ENCODE measurements around the gene DQX1.

The DQX1 gene

GRCh38 chr2:74515271-74515980 lies 10.6 kb downstream of the DQX1 start:
- no peaks in the 10 kb centered on the region for H3K36me3 Mint-ChIP-seq (ENCODE audit: low read depth)
- intact Hi-C loops (cut with micrococcal nuclease): no loop called here
- peaks cover 95% of the 10 kb centered on the region for H3K27me3 Mint-ChIP-seq
- peak overlapping the region; percentile 72 for H3K4me3 Mint-ChIP-seq
- no peaks in the 10 kb centered on the region for H3K9me3 Mint-ChIP-seq
- H3K27ac Mint-ChIP-seq: no peak overlapping the region
- peaks cover 33% of the 10 kb centered on the region for H3K4me1 Mint-ChIP-seq (ENCODE audit: low read depth)

GRCh38 chr2:74514368-74515270 lies 11.4 kb downstream of the DQX1 start, which contains the start of gene TLX2:
TLX2 (plus strand) TSS chr2:74514450; CDS start chr2:74514807, 357 bp downstream.
- H3K9me3 Mint-ChIP-seq: no peaks in the 10 kb centered on the region
- no peaks in the 10 kb centered on the region for H3K36me3 Mint-ChIP-seq (ENCODE audit: low read depth)
- H3K4me3 Mint-ChIP-seq: peak within 1 kb of the TSS; percentile 72
- no peak within 1 kb of the TSS for H3K27ac Mint-ChIP-seq
- H3K27me3 Mint-ChIP-seq: peaks cover 95% of the 10 kb centered on the region
- intact Hi-C loops (cut with micrococcal nuclease): no loop called here
- H3K4me1 Mint-ChIP-seq (ENCODE audit: low read depth): peaks cover 33% of the 10 kb centered on the region

DNA sequence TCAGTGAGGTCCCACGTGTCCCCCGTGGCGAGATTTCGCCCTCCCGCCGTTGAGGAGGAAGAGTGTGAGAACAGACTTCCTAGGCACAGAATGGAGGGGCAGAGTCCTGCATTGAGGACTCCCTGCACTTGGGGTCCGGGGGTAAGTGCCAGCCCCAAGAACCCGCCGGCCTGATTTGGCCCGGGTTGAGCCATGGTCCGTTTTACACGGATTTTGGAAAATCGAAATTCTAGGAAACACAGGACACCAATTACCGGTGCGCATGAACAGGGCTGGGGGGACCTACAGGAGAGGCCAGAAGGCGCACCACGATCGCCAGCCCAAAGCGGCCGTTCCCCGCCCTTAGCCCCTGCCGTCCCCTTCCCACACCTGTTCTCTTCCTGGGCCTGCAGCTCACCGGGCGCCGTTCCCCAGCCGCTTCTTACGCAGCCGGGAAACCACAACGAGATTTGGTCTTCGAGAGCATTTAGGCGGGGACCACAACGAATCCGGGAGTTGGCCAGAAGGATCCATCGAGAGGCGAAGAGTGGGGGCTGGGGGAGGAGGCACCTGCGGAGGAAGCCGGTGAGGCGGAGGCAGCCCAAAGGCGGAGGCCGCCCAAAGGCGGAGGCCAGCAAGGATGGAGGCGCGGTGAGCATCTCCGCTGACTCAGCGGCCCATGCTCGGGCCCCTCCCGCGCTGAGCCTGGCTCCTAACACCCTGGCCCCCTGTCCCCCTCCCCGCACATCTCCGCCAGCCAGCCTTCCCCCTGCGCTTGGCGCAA lies 12.2 kb downstream of the DQX1 start:
- Mint-ChIP-seq H3K27ac (no peak overlapping the region), H3K36me3 (ENCODE audit: low read depth) (no peaks in the 10 kb centered on the region), H3K4me3 (no peak overlapping the region), H3K4me1 (ENCODE audit: low read depth) (peaks cover 33% of the 10 kb centered on the region), H3K27me3 (peaks cover 90% of the 10 kb centered on the region), H3K9me3 (no peaks in the 10 kb centered on the region)
- intact Hi-C loops (cut with micrococcal nuclease): no loop called here

DNA sequence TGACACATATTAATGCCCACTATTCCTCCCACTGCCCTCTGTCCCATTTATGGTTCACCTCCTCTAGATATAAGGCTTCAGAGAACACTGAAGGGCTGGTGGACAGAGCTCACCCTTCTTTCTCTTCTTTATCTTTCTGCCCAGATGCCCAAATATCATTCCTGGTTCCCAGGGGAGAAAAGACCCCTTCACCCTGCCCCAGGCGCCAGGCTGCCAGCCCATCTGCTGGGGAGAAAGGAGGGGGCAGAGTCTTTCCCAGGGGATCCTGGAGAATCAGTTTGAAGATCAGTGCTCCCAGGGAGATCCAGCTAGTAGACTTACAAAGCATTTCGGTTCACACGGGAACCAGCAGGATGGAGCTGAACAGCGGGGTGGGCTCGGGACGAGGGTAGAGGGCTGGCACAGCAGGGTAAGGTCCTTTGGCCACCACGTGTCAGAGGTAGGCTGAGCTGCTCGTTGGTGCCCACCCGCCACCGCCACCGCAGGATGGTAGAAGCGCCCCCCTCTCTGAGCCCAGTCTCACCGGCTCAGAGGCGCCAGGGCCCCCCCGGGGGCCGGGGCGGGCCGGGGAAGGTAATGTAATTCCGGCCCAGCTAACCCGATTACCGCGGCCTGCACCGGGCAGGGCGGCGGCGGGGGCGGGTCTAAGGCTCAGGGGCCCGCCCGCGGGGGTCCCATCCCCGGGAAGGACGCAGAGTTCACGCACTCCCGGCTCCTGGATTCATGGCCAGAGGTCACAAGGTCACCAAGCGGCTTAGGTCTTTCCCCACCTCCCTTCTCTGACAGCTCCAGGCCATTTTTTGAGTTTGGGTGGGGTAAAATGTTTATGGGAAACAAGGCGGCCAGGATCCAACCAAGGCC lies 13.1 kb downstream of the DQX1 start:
- H3K9me3 Mint-ChIP-seq: no peaks in the 10 kb centered on the region
- H3K27me3 Mint-ChIP-seq: peaks cover 90% of the 10 kb centered on the region
- H3K36me3 Mint-ChIP-seq (ENCODE audit: low read depth): peaks cover under 1% of the 10 kb centered on the region
- peaks cover 40% of the 10 kb centered on the region for H3K4me1 Mint-ChIP-seq (ENCODE audit: low read depth)
- H3K4me3 Mint-ChIP-seq: no peak overlapping the region
- H3K27ac Mint-ChIP-seq: no peak overlapping the region
- intact Hi-C loops (cut with micrococcal nuclease): no loop called here

GRCh38 chr2:74511104-74511989 lies 14.7 kb downstream of the DQX1 start:
- Mint-ChIP-seq H3K27ac (no peak overlapping the region), H3K4me3 (no peak overlapping the region), H3K27me3 (peaks cover 75% of the 10 kb centered on the region), H3K9me3 (no peaks in the 10 kb centered on the region), H3K36me3 (ENCODE audit: low read depth) (peaks cover 17% of the 10 kb centered on the region), H3K4me1 (ENCODE audit: low read depth) (peaks cover 36% of the 10 kb centered on the region)
- intact Hi-C loops (cut with micrococcal nuclease): no loop called here

DNA sequence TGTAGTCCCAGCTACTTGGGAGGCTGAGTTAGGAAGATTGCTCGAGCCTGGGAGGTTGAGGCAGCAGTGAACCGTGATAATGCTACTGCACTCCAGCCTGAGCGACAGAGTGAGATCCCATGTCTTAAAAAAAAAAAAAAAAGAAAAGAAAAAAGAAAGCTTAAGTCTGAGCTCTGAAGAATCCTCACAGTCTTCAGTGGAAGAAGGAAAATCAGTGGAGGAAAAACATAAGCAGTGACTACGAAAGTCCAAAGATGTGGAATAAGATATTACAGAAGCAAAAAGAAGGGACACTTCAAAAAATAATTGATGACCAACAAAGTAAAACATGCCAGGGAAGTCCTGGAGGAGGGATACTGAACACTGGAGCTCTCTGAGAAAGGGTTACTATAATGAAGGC lies 15.8 kb downstream of the DQX1 start:
- intact Hi-C loops (cut with micrococcal nuclease): no loop called here
- Mint-ChIP-seq H3K27me3 (peaks cover 66% of the 10 kb centered on the region), H3K4me1 (ENCODE audit: low read depth) (peaks cover 36% of the 10 kb centered on the region), H3K9me3 (no peaks in the 10 kb centered on the region), H3K4me3 (no peak overlapping the region), H3K36me3 (ENCODE audit: low read depth) (peaks cover 26% of the 10 kb centered on the region), H3K27ac (no peak overlapping the region)

- H3K9me3 Mint-ChIP-seq: no peaks in the 10 kb centered on the region
- peaks cover 49% of the 10 kb centered on the region for H3K36me3 Mint-ChIP-seq (ENCODE audit: low read depth)
- H3K4me3 Mint-ChIP-seq: peak overlapping the region; percentile 89
- H3K27me3 Mint-ChIP-seq: peaks cover 47% of the 10 kb centered on the region
- peaks cover 50% of the 10 kb centered on the region for H3K4me1 Mint-ChIP-seq (ENCODE audit: low read depth)
- H3K27ac Mint-ChIP-seq: peak overlapping the region; percentile 95
- intact Hi-C loops (cut with micrococcal nuclease): loop anchor here (1.0 to 2.0 kb wide), 2 partner anchors 21 to 53 kb away; partner anchors contain the start of genes AUP1, HTRA2 and INO80B
Measured at GRCh38 chr2:74507926-74508520, 18.0 kb downstream of the DQX1 start.

- peaks cover 55% of the 10 kb centered on the region for H3K36me3 Mint-ChIP-seq (ENCODE audit: low read depth)
- H3K27me3 Mint-ChIP-seq: peaks cover 42% of the 10 kb centered on the region
- peak within 1 kb of the TSS; percentile 89 for H3K4me3 Mint-ChIP-seq
Measured at GRCh38 chr2:74507145-74507925, 18.7 kb downstream of the DQX1 start, which contains the start of gene PCGF1. PCGF1 (minus strand) TSS chr2:74507695; CDS start chr2:74507668, 27 bp downstream.

GRCh38 chr2:74505448-74506246 lies 20.4 kb downstream of the DQX1 start:
- no peaks in the 10 kb centered on the region for H3K9me3 Mint-ChIP-seq
- H3K27me3 Mint-ChIP-seq: peaks cover 42% of the 10 kb centered on the region
- H3K27ac Mint-ChIP-seq: peak overlapping the region; percentile 94
- peaks cover 67% of the 10 kb centered on the region for H3K4me1 Mint-ChIP-seq (ENCODE audit: low read depth)
- H3K4me3 Mint-ChIP-seq: peak overlapping the region; percentile 31
- H3K36me3 Mint-ChIP-seq (ENCODE audit: low read depth): peaks cover 55% of the 10 kb centered on the region
- intact Hi-C loops (cut with micrococcal nuclease): loop anchor here (2.0 kb wide), 1 partner anchor 51 kb away; the partner anchor contains the start of gene INO80B

More at GRCh38 chr2:74507145-74507925, 18.7 kb downstream of the DQX1 start, which contains the start of gene PCGF1:
- no peaks in the 10 kb centered on the region for H3K9me3 Mint-ChIP-seq
- intact Hi-C loops (cut with micrococcal nuclease): loop anchor here (1.0 to 2.0 kb wide), 2 partner anchors 22 to 53 kb away; partner anchors contain the start of genes AUP1, HTRA2 and INO80B
- peaks cover 55% of the 10 kb centered on the region for H3K4me1 Mint-ChIP-seq (ENCODE audit: low read depth)
- H3K27ac Mint-ChIP-seq: peak within 1 kb of the TSS; percentile 95

- H3K27ac Mint-ChIP-seq: peak overlapping the region; percentile 94
- H3K36me3 Mint-ChIP-seq (ENCODE audit: low read depth): peaks cover 55% of the 10 kb centered on the region
- peaks cover 42% of the 10 kb centered on the region for H3K27me3 Mint-ChIP-seq
- H3K4me1 Mint-ChIP-seq (ENCODE audit: low read depth): peaks cover 73% of the 10 kb centered on the region
- no peaks in the 10 kb centered on the region for H3K9me3 Mint-ChIP-seq
- H3K4me3 Mint-ChIP-seq: peak overlapping the region; percentile 87
- intact Hi-C loops (cut with micrococcal nuclease): no loop called here
Measured at GRCh38 chr2:74504591-74504990, 21.4 kb downstream of the DQX1 start.

Measured in dendritic cell treated with granulocyte-macrophage colony-stimulating factor and Interleukin-4, amounts not matched to agents 40 ng/mL and 50 ng/mL, for 4 days (primary cell).